HepG2 (cell line): ENCODE measurements around the gene KCNMB2. TPM values are rescaled to one million over a fixed set of nuclear protein-coding genes. Genes with fewer than 3 reads are reported as not detected.
A peak's percentile ranks its signal among the peaks of the same experiment; 100 is the strongest.

ENCODE experiments used
- ATAC-seq: fragments of 200-7000 bp; cut with Tn5 transposase; 3 replicates; pipeline ENCODE4 v1.9.1; 2020; ENCODE audit warnings: mild to moderate bottlenecking, moderate library complexity
- BruUV-seq: library from RNA; stranded (reverse); fragments of 400-500 nt; replicated peaks from 2 replicates; lab custom pipeline; 2021; lab: Mats Ljungman, UMichigan
- CTCF ChIA-PET: fragments of 300-600 bp; formaldehyde crosslinking; extraction: SDS; loops from one replicate; lab custom pipeline; 2021; ENCODE audit warnings: low total read pairs, inconsistent platforms, low intra/inter-chr PET ratio; lab: Yijun Ruan, JAX
- POLR2A ChIA-PET: fragments of 350-600 bp; sonication (Branson Sonifier 250); formaldehyde crosslinking; loops from one replicate; lab custom pipeline; 2020; ENCODE audit warnings: antibody characterized with exemption, inconsistent platforms; lab: Yijun Ruan, JAX
- DNase-seq: peaks from one replicate; pipeline ENCODE4 v3.0.0-alpha.2; 2015; ENCODE audit warnings: low spot score
- FAIRE-seq: peaks from 3 replicates; lab custom pipeline; 2011; peaks lifted over from hg19 to GRCh38; lab: Jason Lieb, UNC
- H2AFZ ChIP-seq: one replicate; pipeline ENCODE4 v1.6.1; 2011; ENCODE audit warnings: low read length, inconsistent platforms
- H3K27ac ChIP-seq: fragments of 300-600 bp; 3 replicates; pipeline ENCODE4 v1.8.0; 2011; ENCODE audit warnings: mixed run types, mild to moderate bottlenecking, mixed read lengths, low read length, inconsistent platforms; ENCODE audit not compliant: insufficient read depth; ENCODE audit errors: extremely low read length
- H3K27me3 ChIP-seq, 2 experiments: fragments of 200-600 bp in 1 of 2; 2 replicates in 1 of 2; 3 replicates in 1 of 2; pipeline versions ENCODE4 v1.6.0 to v1.8.0; 2011; ENCODE audit warnings: low read length in 2 of 2, mild to moderate bottlenecking in 2 of 2, moderate library complexity in 2 of 2, inconsistent platforms in 1 of 2; ENCODE audit not compliant: insufficient read depth in 2 of 2, control insufficient read depth in 1 of 2
- H3K36me3 ChIP-seq, 2 experiments: fragments of 200-600 bp in 1 of 2; replicated peaks in 1 of 2; 2 replicates in 1 of 2; 3 replicates in 1 of 2; pipeline versions ENCODE4 v1.5.1 to v1.8.0; 2011; ENCODE audit warnings: low read length in 2 of 2, inconsistent platforms in 1 of 2; ENCODE audit not compliant: insufficient read depth in 2 of 2, control insufficient read depth in 1 of 2
- H3K4me1 ChIP-seq: 2 replicates; pipeline ENCODE4 v1.5.1; 2012; ENCODE audit warnings: low read length, inconsistent platforms; ENCODE audit not compliant: insufficient read depth
- H3K4me2 ChIP-seq: 2 replicates; pipeline ENCODE4 v1.6.0; 2011; ENCODE audit warnings: low read depth, low read length, inconsistent platforms
- H3K4me3 ChIP-seq, 3 experiments: fragments of 200-600 bp in 1 of 3; sonication (generic), shearing (Covaris generic) in 1 of 3; replicated peaks in 1 of 3; 2 replicates each; pipeline ENCODE4 v1.5.1; 2011 to 2016; ENCODE audit warnings: low read length in 3 of 3, inconsistent platforms in 2 of 3, low read depth in 2 of 3, mild to moderate bottlenecking in 2 of 3, control low read depth in 1 of 3, mixed read lengths in 1 of 3; ENCODE audit not compliant: insufficient read depth in 1 of 3
- H3K79me2 ChIP-seq: one replicate; pipeline ENCODE4 v1.6.1; 2011; ENCODE audit warnings: low read length, inconsistent platforms; ENCODE audit not compliant: insufficient read depth
- H3K9ac ChIP-seq: 2 replicates; pipeline ENCODE4 v1.6.0; 2011; ENCODE audit warnings: mild to moderate bottlenecking, low read depth, low read length, inconsistent platforms; ENCODE audit not compliant: insufficient read depth
- H3K9me3 ChIP-seq: 2 replicates; pipeline ENCODE4 v1.5.1; 2012; ENCODE audit warnings: mild to moderate bottlenecking, low read length
- H4K20me1 ChIP-seq: 2 replicates; pipeline ENCODE4 v1.6.0; 2011; ENCODE audit warnings: inconsistent platforms, mild to moderate bottlenecking, low read length, moderate library complexity; ENCODE audit not compliant: insufficient read depth
- CENPX ChIP-seq: sonication (generic); formaldehyde crosslinking; IDR thresholded peaks from 2 replicates; pipeline ENCODE4 v1.9.0; 2021; ENCODE audit warnings: mild to moderate bottlenecking, missing genetic modification reagents, moderate library complexity
- EHMT2 ChIP-seq: fragments of 200-600 bp; sonication (generic); IDR thresholded peaks from 2 replicates; pipeline ENCODE4 v1.7.0; 2017; ENCODE audit warnings: antibody characterized with exemption, low read depth, low read length, borderline replicate concordance
- GMEB1 ChIP-seq: sonication (generic); formaldehyde crosslinking; IDR thresholded peaks from 2 replicates; pipeline ENCODE4 v1.5.1; 2020; ENCODE audit warnings: missing genetic modification reagents, mild to moderate bottlenecking, borderline replicate concordance
- IRF1 ChIP-seq: sonication (generic); formaldehyde crosslinking; IDR thresholded peaks from 2 replicates; pipeline ENCODE4 v1.4.0; 2020; ENCODE audit warnings: low read depth, mild to moderate bottlenecking, missing genetic modification reagents
- MTERF4 ChIP-seq: sonication (generic); formaldehyde crosslinking; IDR thresholded peaks from 2 replicates; pipeline ENCODE4 v1.8.0; 2023; ENCODE audit warnings: mild to moderate bottlenecking, missing genetic modification reagents
- REST ChIP-seq, 2 experiments: IDR thresholded peaks; 2 replicates each; pipeline ENCODE4 v1.6.1; 2011 to 2012; ENCODE audit warnings: low read length in 2 of 2, borderline replicate concordance in 1 of 2, low read depth in 1 of 2, mild to moderate bottlenecking in 1 of 2, moderate library complexity in 1 of 2
- THRA ChIP-seq: sonication (generic); formaldehyde crosslinking; IDR thresholded peaks from 2 replicates; pipeline ENCODE4 v1.4.0; 2020; ENCODE audit warnings: missing genetic modification reagents, borderline replicate concordance
- ZFP82 ChIP-seq: sonication (generic); formaldehyde crosslinking; IDR thresholded peaks from 2 replicates; pipeline ENCODE4 v1.5.1; 2020; ENCODE audit warnings: mild to moderate bottlenecking, missing genetic modification reagents, borderline replicate concordance
- ZNF143 ChIP-seq: sonication (generic); formaldehyde crosslinking; IDR thresholded peaks from 2 replicates; pipeline ENCODE4 v1.4.0; 2020; ENCODE audit warnings: missing genetic modification reagents
- ZNF235 ChIP-seq: sonication (generic); formaldehyde crosslinking; IDR thresholded peaks from 2 replicates; pipeline ENCODE4 v1.8.1; 2023; ENCODE audit warnings: mild to moderate bottlenecking, missing genetic modification reagents, borderline replicate concordance
- ZNF552 ChIP-seq: sonication (generic); formaldehyde crosslinking; IDR thresholded peaks from 2 replicates; pipeline ENCODE4 v1.9.0; 2022; ENCODE audit warnings: missing genetic modification reagents, mild to moderate bottlenecking, borderline replicate concordance
- ZNF644 ChIP-seq: IDR thresholded peaks from 2 replicates; pipeline ENCODE4 v1.6.1; 2016; ENCODE audit warnings: low read depth
- ZNF784 ChIP-seq: sonication (generic); formaldehyde crosslinking; IDR thresholded peaks from 2 replicates; pipeline ENCODE4 v1.5.1; 2020; ENCODE audit warnings: missing genetic modification reagents, mild to moderate bottlenecking, borderline replicate concordance
- WGBS: methylation state at CpG from one replicate; pipeline ENCODE4 v1.1.6; 2017; ENCODE audit warnings: low lambda C conversion rate; 5-methylcytosine and 5-hydroxymethylcytosine counted together
- in situ Hi-C: cut with HindIII; loops from 2 replicates; pipeline ENCODE4 v1.10.0; 2017; ENCODE audit warnings: low pct_unique_long_range_greater_than_20kb; ENCODE audit not compliant: extremely low pct_ligation_motif_present
- intact Hi-C: fragments of 100-400 bp; cut with micrococcal nuclease; formaldehyde crosslinking; loops from one replicate; pipeline ENCODE4 v1.10.0; 2022; ENCODE audit not compliant: unreplicated experiment
- polyA plus RNA-seq, 8 experiments: library from polyadenylated mRNA; depleted of rRNA in 3 of 8; stranded (reverse) in 7 of 8; unstranded in 1 of 8; fragments of >200 nt; fragmentation: Illumina TruSeq in 4 of 8; extraction: Trizol in 4 of 8; gene quantifications; 2 replicates each; pipeline versions ENCODE4 v1.2.1 to v1.2.3, GENCODE V29; 2011 to 2016; ENCODE audit warnings: low read depth in 4 of 8, missing spikeins in 1 of 8, mixed read lengths in 1 of 8; ENCODE audit not compliant: insufficient read depth in 1 of 8
- total RNA-seq, 5 experiments: library from RNA; depleted of rRNA; stranded (reverse); fragments of >200 nt; fragmentation: Illumina TruSeq; extraction: Trizol; gene quantifications; 2 replicates each; pipeline ENCODE4 v1.2.3, GENCODE V29; 2016; ENCODE audit warnings: low read depth in 1 of 5

KCNMB2 gene
- total and polyA plus RNA-seq, 2 of the 13 experiments (the other 11 are each of a cell fraction or from before 2014, with no cell fraction given), result not detected

GRCh38 chr3:178684881-178685590 lies 148.8 kb downstream of the KCNMB2 start:
- BruUV-seq, result no TSS peak
- in situ Hi-C loops (no loop called here), intact Hi-C loops (no loop called here)
- no peak overlapping the region for H3K27ac ChIP-seq
- no peaks in the 10 kb centered on the region for H3K36me3 ChIP-seq
- no peaks in the 10 kb centered on the region for H3K4me1 ChIP-seq
- H3K79me2 ChIP-seq, result no peaks in the 10 kb centered on the region
- 6% methylated on average over 1 of the region's 1 CpG for WGBS
- H3K9ac ChIP-seq, result no peak overlapping the region
- DNase-seq (no peak), ATAC-seq (no peak), FAIRE-seq (no peak)
- ChIA-PET POLR2A (no interaction called here), CTCF (no interaction called here)
- H3K4me3 ChIP-seq, result no peak overlapping the region
- peaks cover 3% of the 10 kb centered on the region; the same call in 1 of the 2 replicates for H3K9me3 ChIP-seq
- no peak overlapping the region for H3K4me2 ChIP-seq
- H3K27me3 ChIP-seq, result no peaks in the 10 kb centered on the region
- no peaks in the 10 kb centered on the region for H4K20me1 ChIP-seq
- no peak overlapping the region for H2AFZ ChIP-seq
- TF ChIP-seq ZNF235 (no peak), CENPX (CRISPR knock-in tag) (no peak), ZNF784 (no peak), MTERF4 (CRISPR knock-in tag) (no peak), ZNF552 (CRISPR knock-in tag) (no peak), IRF1 (CRISPR knock-in tag) (no peak), ZNF644 (CRISPR knock-in tag) (0 out of 2 replicates have a peak, but pooled peaks have one; percentile 50), EHMT2 (peak; percentile 70; the same call in 1 of the 2 replicates), THRA (no peak), REST (IDR thresholded peaks at IDR 0.05; ENCODE audit: borderline replicate concordance in 1 of 2, low read depth in 1 of 2, low read length in 2 of 2) (peak; percentile 50 to 95), GMEB1 (CRISPR knock-in tag) (no peak), ZFP82 (no peak), ZNF143 (CRISPR knock-in tag) (no peak)
